Measurements from ENCODE around the gene CDADC1.

The CDADC1 gene

GRCh38 chr13:49247643-49248621 is at the start of gene CDADC1:
CDADC1 (plus strand) TSS chr13:49247925; CDS start chr13:49248038, 113 bp downstream.
- DNase-seq = peak; percentile 98 to 99

DNA sequence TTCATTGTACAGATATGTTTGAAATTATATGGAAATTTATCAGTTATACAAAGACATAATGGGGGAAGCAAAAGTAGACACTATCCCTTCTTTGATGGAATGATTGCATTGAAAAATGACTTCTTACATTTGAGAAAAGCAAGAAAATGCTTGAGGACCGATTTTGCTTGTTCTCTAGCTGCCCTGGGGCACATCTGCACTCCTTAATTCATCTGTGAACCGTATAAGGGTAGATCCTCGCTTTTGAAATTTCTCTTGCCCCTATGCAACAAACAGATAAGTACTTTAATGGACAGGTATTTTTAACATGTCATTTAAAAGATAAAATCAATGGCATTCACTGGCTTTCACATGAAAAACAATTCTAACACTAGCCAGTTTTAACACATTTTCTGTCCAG is 41.1 kb upstream of the CDADC1 start:
- DNase-seq = no peak

GRCh38 chr13:49208619-49209018 is 39.1 kb upstream of the CDADC1 start:
- no peak for DNase-seq

DNA sequence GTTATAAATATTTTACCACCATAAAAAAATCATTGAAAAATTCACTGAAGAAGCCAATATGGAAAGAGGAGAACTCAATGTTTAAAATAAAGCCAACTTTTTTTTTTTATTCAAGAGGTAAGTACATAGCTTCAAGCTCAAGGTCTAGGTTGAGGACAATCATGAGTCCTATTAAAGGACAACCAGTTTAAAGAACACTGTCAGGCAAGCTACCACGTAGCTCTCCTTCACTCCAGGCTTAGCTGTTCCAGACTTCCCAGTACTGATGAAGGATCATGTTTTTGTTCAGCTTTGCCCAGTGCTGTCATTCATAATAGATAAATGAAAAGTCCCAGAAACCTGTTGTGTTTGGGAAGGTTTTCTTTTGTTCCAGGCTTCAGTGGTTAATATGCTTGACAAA is 37.6 kb upstream of the CDADC1 start:
- DNase-seq = no peak

DNA sequence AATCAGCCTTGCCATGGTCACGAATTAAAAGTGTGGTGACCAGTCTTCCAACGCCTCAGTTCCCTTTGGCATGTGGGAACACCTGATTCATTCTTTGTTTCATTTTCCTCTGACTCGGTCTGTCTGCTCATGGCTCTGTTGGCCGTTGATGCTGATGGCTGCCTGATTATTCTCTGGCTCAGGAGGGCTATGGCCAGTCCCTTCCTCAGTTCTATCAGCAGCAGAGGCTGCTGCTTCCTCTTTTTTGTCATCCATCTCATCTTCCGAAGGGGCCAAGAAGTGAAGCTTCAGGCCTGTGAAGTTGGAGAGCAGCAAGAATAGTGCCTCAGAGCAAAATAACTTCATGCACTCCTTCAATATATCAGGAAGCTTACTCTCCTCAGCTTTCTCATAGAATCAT is 37.1 kb upstream of the CDADC1 start:
- no peak for DNase-seq

DNA sequence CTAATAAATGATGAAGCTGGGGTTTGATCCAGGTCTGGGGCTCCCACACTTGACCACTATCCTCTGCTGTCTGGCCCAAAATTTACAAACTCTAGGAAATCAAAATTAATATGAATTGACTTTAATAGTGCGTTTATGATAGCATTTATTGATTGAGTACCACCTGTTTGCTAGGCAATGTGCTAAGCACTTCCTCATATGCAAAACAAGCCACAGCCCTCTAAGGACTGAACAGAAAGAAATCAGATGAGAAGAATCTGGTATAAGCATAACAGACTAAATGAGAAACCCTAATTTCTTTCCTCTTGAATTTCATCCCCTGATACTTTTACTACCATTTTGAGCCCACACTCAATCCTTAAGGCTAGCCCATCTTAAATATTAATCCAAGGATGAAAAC is 34.2 kb upstream of the CDADC1 start:
- no peak for DNase-seq

DNA sequence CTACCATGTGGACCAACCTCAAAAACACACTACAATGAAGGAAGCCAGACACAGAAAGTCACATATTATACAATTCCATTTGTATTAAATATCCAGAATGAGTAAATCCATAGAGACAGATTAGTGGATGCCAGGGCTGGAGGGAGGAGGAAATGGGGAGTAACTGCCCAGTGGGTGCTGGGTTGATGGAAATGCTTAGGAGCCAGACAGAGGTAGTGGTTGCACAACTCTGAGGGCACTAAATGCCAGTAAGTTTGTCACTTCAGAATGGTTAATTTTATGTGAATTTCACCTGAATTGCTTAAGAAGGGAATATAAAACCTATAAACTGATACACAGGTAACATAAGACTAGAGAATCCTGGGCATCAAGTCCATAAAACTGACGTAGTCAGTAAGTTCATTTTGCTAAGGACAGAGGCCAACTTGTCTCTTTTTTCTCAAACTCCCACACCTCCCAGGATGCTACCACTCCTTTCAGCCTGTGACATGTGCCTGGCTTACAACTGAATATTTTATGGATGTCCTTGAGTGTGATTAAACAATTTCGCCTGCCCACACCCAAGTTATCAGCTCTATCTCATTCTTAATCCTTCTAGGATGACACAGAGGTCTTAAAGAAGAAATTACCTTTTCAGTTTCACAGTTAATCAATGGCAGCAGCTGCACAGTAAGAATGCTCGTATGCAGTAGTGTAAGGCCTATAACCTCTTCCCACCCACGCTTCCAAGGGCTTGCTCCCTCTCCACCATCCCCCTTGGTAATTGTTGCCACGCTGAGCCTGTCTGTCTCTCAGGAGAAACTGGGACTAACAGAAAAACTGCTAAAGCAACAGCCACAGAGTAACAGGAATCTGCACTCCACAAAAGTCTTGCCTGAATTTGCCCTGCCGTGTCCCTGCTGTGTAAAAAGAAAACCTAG is 33.5 kb upstream of the CDADC1 start:
- no peak for DNase-seq

DNA sequence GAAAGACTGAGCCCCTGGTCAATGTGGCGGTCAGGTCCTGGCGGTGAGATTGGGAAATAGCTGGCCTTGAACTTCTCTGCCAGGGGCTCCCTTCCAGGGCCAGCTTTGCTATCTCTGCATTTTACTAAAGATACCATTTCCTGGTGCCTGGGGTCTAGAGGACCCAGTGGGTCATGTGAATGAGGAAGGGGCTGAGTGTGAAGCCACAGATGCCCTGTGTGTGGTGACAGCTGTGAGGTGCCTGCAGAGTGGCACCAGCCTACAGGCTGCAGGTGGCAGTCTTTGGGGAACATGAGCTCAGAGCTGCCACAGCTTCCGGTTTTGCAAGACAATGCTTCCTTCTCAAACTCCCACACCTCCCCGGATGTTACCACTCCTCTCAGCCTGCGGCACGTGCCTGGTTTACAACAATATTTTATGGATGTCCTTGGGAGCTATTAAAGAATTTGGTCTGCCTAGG is 32.8 kb upstream of the CDADC1 start:
- DNase-seq = peak; percentile 29 to 49

GRCh38 chr13:49216334-49216733 is 31.4 kb upstream of the CDADC1 start:
- DNase-seq = no peak

GRCh38 chr13:49217962-49218492 is 29.7 kb upstream of the CDADC1 start:
- no peak for DNase-seq

DNA sequence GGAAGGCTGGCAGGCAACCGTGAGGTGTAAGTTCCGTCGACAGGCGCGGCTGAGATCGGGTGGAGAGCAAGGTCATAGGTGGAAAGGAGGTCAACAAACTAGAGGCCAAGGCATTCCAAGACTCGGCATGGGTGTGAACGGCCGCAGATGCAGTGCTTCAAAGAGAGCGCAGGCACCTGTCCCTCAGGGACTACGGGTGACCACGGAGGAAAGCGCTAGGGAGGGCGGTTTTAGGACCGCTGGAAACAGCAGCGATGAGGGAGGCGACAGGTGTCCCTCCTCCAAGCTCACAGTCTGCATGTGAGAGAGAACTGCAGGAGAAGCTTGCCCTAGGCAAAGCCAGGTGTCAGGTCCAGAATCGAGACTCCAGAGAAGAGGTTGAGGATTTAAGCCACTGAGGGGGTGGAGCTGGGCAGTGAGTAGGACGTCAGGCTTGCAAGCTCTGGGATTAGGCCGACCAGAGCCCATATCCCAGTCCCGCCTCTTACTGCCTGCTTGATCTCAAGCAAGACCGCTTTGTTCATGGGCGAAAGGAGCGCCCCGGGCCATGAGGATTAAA is 29.2 kb upstream of the CDADC1 start:
- no peak for DNase-seq

GRCh38 chr13:49219647-49220035 is 28.1 kb upstream of the CDADC1 start:
- DNase-seq = peak; percentile 18 to 19

- peak; percentile 45 to 52 for DNase-seq
Observed at GRCh38 chr13:49220036-49220855, 27.5 kb upstream of the CDADC1 start, which contains the start of gene MLNR. MLNR (plus strand) TSS chr13:49220338; CDS start chr13:49220338, 0 bp downstream.

- peak; percentile 26 to 37 for DNase-seq
Observed at GRCh38 chr13:49220856-49221589, 26.7 kb upstream of the CDADC1 start.

DNA sequence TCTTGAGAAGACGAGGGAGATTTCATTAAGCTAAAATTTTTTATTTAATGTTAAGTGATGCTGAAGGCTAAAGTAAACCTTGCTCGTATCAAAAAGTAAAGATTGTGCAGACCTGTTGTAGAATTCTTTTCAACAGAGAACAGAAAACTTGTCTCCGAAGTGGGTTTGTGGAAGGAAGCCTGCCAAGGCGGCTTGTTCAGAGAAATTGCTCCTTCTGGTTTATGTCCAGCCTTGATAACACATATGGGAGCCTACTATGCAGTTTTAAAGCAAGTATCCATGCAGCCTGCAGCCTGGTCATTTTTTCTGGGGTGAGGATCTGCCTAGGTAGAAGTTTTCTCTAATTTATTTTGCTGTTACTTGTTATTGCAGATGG is 26.1 kb upstream of the CDADC1 start:
- DNase-seq = no peak

GRCh38 chr13:49225223-49226042 is 22.3 kb upstream of the CDADC1 start:
- DNase-seq = no peak

DNA sequence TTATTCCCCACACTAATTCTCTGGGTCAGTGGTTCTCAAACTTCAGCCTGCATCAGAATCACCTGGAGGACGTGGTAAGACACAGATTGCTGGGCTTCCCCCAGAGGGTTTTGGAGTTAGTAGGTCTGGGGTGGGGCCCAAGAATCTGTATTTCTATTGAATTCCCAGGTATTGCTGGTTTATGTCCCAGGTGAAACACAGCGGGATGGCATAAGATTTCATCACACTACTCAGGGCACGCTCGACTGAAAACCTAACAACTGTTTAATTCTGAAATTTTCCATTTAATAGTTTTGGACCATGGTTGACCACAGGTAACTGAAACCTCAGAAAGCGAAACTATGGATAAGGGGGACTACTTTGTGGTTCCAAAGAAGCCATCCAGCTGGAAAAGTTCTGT is 21.1 kb upstream of the CDADC1 start:
- DNase-seq = no peak

- DNase-seq = no peak
Observed at GRCh38 chr13:49234741-49235140, 13.0 kb upstream of the CDADC1 start.

DNA sequence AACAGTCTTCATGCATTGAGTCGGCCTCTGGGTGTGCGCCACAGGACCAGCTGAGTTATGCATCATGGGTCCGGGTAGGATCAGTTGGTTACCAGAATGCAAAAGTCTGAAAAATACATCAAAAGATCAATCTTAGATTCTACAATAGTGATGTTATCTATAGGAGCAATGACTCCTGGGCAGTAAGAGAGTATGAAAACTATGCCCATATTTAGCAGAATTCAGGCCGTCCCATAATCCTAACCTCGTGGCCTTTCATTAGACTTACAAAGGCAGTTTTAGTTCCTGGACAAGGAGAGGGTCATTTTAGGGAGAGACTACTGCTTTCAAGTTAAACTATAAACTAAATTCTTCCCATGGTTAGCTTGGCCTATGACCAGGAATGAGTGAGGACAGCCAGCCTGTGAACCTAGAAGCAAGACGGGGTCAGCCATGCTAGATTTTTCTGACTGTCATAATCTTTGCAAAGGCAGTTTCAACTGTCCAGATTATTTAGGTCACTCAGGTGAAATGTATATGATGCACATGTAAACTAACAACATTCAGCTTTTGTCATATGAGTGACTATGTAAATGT is 11.8 kb upstream of the CDADC1 start:
- DNase-seq = no peak

- DNase-seq = no peak
Observed at GRCh38 chr13:49238621-49239020, 9.1 kb upstream of the CDADC1 start.
